ENCODE data around the gene MFAP2.
A peak's percentile ranks its signal among the peaks of the same experiment; 100 is the strongest.
"Not testable (repeated sequence)": the region's sequence is repeated elsewhere in the genome, so short reads cannot be mapped to it uniquely, and the experiment has no call there.

Gene MFAP2

GRCh38 chr1:16978567-16979474, 1.6 kb downstream of the MFAP2 start:
- peak in 3 of 14 donors; percentile 6 to 44 (median 31) for DNase-seq

- no peak for DNase-seq
These were observed 2.3 kb downstream of the MFAP2 start for GRCh38 chr1:16978139-16978538.

GRCh38 chr1:16977377-16977776, 3.0 kb downstream of the MFAP2 start:
- no peak for DNase-seq

- DNase-seq = no peak
These were observed 3.5 kb downstream of the MFAP2 start for GRCh38 chr1:16976966-16977365.

- DNase-seq = no peak
These were observed 4.6 kb downstream of the MFAP2 start for GRCh38 chr1:16975838-16976237.

- DNase-seq = no peak
These were observed 5.2 kb downstream of the MFAP2 start for GRCh38 chr1:16975211-16975610.

- DNase-seq = no peak
These were observed 7.2 kb downstream of the MFAP2 start for GRCh38 chr1:16973215-16973614.

- DNase-seq = no peak
These were observed 8.1 kb downstream of the MFAP2 start for GRCh38 chr1:16972189-16972895.

GRCh38 chr1:16971341-16972188, 8.9 kb downstream of the MFAP2 start:
- DNase-seq = peak in 1 of 14 donors; percentile 40

- DNase-seq = no peak
These were observed 10.1 kb downstream of the MFAP2 start for GRCh38 chr1:16970132-16970910.

- DNase-seq = no peak
These were observed 10.8 kb downstream of the MFAP2 start for GRCh38 chr1:16969651-16970050.

- DNase-seq = no peak
These were observed 11.3 kb downstream of the MFAP2 start for GRCh38 chr1:16969057-16969611.

- DNase-seq = no peak
These were observed 12.0 kb downstream of the MFAP2 start for GRCh38 chr1:16968372-16968771.

- DNase-seq = no peak
These were observed 12.5 kb downstream of the MFAP2 start for GRCh38 chr1:16967962-16968361.

GRCh38 chr1:16967095-16967575, 13.3 kb downstream of the MFAP2 start:
- peak in 6 of 14 donors; percentile 12 to 61 (median 22) for DNase-seq

- no peak for DNase-seq
These were observed 14.1 kb downstream of the MFAP2 start for GRCh38 chr1:16966282-16966681.

GRCh38 chr1:16965486-16966067, 14.8 kb downstream of the MFAP2 start:
- no peak for DNase-seq

- DNase-seq = not testable (repeated sequence)
These were observed 16.3 kb downstream of the MFAP2 start for GRCh38 chr1:16964169-16964568.

- no peak for DNase-seq
These were observed 18.9 kb downstream of the MFAP2 start for GRCh38 chr1:16961297-16962133.
